ENCODE measurements around the gene CYP2F1. TPM values are rescaled to one million over a fixed set of nuclear protein-coding genes. Genes with fewer than 3 reads are reported as not detected.
A peak's percentile ranks its signal among the peaks of the same experiment; 100 is the strongest.
"Not testable (repeated sequence)": the region's sequence is repeated elsewhere in the genome, so short reads cannot be mapped to it uniquely, and the experiment has no call there.

Gene CYP2F1
- polyA plus RNA-seq, 3 donors, result not detected

DNA sequence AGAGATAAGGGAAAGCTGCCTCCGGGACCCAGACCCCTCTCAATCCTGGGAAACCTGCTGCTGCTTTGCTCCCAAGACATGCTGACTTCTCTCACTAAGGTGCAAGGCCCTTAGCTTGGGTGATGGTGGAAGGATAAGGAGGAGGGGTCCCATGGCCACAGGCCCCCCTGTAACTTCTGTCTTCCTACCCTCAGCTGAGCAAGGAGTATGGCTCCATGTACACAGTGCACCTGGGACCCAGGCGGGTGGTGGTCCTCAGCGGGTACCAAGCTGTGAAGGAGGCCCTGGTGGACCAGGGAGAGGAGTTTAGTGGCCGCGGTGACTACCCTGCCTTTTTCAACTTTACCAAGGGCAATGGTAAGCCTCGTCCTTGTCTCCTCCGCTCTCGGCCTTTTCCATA lies 2.0 kb downstream of the CYP2F1 start:
- no peak overlapping the region for H3K27ac Mint-ChIP-seq
- no peak for TF ChIP-seq CTCF (IDR thresholded peaks at IDR 0.05)
- peaks cover 3 to 4% of the 10 kb centered on the region in 2 donors for H3K4me1 ChIP-seq (ENCODE audit: control insufficient read depth in 1 of 2, insufficient read depth in 2 of 2, low read length in 2 of 2)

DNA sequence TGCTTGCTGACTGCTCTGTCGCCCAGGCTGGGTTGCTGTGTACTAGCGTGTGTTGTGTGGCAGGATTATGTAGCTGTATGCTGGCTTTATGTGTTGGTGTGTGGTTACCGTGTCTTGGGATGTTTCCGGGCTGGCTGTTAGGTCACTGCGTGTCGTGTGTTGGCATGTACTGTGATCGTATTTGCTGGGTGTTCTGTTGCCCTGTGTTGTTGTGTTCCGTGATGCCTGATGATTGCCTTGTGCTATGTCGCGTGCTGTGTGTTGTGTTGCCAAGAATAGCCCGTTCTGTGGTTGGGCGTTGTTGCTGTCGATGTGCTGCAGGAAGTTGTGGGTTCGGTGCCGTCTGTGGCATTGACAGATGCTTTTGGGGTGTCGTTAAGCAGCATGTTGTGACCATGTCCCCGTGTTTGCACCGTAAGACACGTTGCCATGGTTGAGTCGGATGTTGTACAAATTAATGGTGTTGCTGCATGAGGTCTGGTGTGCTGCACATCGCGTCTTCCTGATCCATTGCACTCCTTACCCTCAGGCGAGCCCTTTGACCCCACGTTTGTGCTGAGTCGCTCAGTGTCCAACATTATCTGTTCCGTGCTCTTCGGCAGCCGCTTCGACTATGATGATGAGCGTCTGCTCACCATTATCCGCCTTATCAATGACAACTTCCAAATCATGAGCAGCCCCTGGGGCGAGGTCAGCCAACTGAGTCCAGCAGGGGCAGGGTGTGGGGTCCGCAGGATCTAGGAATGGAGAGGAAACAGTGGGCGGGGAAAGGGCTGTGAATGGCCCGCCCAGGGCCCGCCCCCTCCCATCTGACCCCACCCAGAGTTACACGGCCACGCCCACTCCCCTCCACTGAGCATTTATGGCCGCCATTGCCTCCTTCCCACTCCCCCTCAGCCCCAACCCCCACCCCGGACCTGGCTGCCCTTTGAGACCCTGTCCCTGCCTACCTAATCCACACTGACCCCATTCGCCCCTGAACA lies 7.0 kb downstream of the CYP2F1 start:
- H4K20me1 ChIP-seq (ENCODE audit: insufficient read depth, low read length); H3K27ac ChIP-seq (ENCODE audit: low read depth in 1 of 2, low read length in 2 of 2); H3K36me3 ChIP-seq (replicated peaks in 1 of 2; ENCODE audit: control insufficient read depth in 1 of 2, insufficient read depth in 2 of 2, low read length in 2 of 2); H3K9me3 ChIP-seq (replicated peaks in 1 of 2; ENCODE audit: control insufficient read depth in 1 of 2, insufficient read depth in 1 of 2, low read length in 2 of 2); H3K4me3 ChIP-seq (replicated peaks in 1 of 3; ENCODE audit: low read depth in 2 of 3, low read length in 3 of 3); H3K9me3 Mint-ChIP-seq; H3K36me3 Mint-ChIP-seq; H3K4me1 ChIP-seq (ENCODE audit: control insufficient read depth in 1 of 2, insufficient read depth in 2 of 2, low read length in 2 of 2); intact Hi-C loops (cut with micrococcal nuclease); H3K27me3 ChIP-seq (ENCODE audit: control insufficient read depth in 2 of 2, insufficient read depth in 2 of 2, low read length in 2 of 2); H3K4me2 ChIP-seq (replicated peaks; ENCODE audit: extremely low read depth, low read length, poor library complexity, severe bottlenecking); H3K79me2 ChIP-seq (ENCODE audit: insufficient read depth, low read length): not testable (repeated sequence)
- H3K4me3 Mint-ChIP-seq, result peak overlapping the region in 1 of 2 donors; percentile 62
- peak; percentile 6 to 23 (median 23) for DNase-seq
- WGBS (ENCODE audit: insufficient coverage), result 27% methylated on average over 24 of the region's 41 CpGs
- H2AFZ ChIP-seq (ENCODE audit: insufficient read depth, low read depth, low read length, poor library complexity, severe bottlenecking), result peak overlapping the region; percentile 56
- H3K9ac ChIP-seq (ENCODE audit: insufficient read depth, low read length, poor library complexity, severe bottlenecking), result peak overlapping the region; percentile 1
- peaks cover 4 to 15% (median 6%) of the 10 kb centered on the region in 3 donors for H3K27me3 Mint-ChIP-seq (ENCODE audit: low read depth in 3 of 3)
- H3K4me1 Mint-ChIP-seq, result peaks cover 12% of the 10 kb centered on the region
- H3K27ac Mint-ChIP-seq, result peak overlapping the region in 2 of 7 donors; percentile 37 to 48

More for the DNA sequence above, 2.0 kb downstream of the CYP2F1 start:
- Histone ChIP-seq H3K79me2 (ENCODE audit: insufficient read depth, low read length) (no peaks in the 10 kb centered on the region), H3K9me3 (replicated peaks in 1 of 2; ENCODE audit: control insufficient read depth in 1 of 2, insufficient read depth in 1 of 2, low read length in 2 of 2) (no peaks in the 10 kb centered on the region), H3K4me3 (replicated peaks in 1 of 3; ENCODE audit: low read depth in 2 of 3, low read length in 3 of 3) (no peak overlapping the region), H3K27ac (ENCODE audit: low read depth in 1 of 2, low read length in 2 of 2) (no peak overlapping the region), H3K27me3 (ENCODE audit: control insufficient read depth in 2 of 2, insufficient read depth in 2 of 2, low read length in 2 of 2) (no peaks in the 10 kb centered on the region), H3K36me3 (replicated peaks in 1 of 2; ENCODE audit: control insufficient read depth in 1 of 2, insufficient read depth in 2 of 2, low read length in 2 of 2) (no peaks in the 10 kb centered on the region), H2AFZ (ENCODE audit: insufficient read depth, low read depth, low read length, poor library complexity, severe bottlenecking) (no peak overlapping the region), H3K9ac (ENCODE audit: insufficient read depth, low read length, poor library complexity, severe bottlenecking) (no peak overlapping the region), H4K20me1 (ENCODE audit: insufficient read depth, low read length) (no peaks in the 10 kb centered on the region), H3K4me2 (replicated peaks; ENCODE audit: extremely low read depth, low read length, poor library complexity, severe bottlenecking) (no peak overlapping the region)
- Mint-ChIP-seq H3K36me3 (no peaks in the 10 kb centered on the region), H3K4me1 (peaks cover 7% of the 10 kb centered on the region), H3K9me3 (no peaks in the 10 kb centered on the region), H3K4me3 (no peak overlapping the region), H3K27me3 (ENCODE audit: low read depth in 3 of 3) (peaks cover 7 to 11% (median 8%) of the 10 kb centered on the region in 3 donors)
- no peak for DNase-seq
- intact Hi-C loops (cut with micrococcal nuclease), result no loop called here
- no CpG with 5 or more reads among the region's 8 CpGs for WGBS (ENCODE audit: insufficient coverage)

GRCh38 chr19:41122846-41123245 lies 8.6 kb downstream of the CYP2F1 start:
- H3K4me2 ChIP-seq (replicated peaks; ENCODE audit: extremely low read depth, low read length, poor library complexity, severe bottlenecking); intact Hi-C loops (cut with micrococcal nuclease); H3K27me3 ChIP-seq (ENCODE audit: control insufficient read depth in 2 of 2, insufficient read depth in 2 of 2, low read length in 2 of 2); H3K9me3 ChIP-seq (replicated peaks in 1 of 2; ENCODE audit: control insufficient read depth in 1 of 2, insufficient read depth in 1 of 2, low read length in 2 of 2); H3K79me2 ChIP-seq (ENCODE audit: insufficient read depth, low read length); H3K4me1 ChIP-seq (ENCODE audit: control insufficient read depth in 1 of 2, insufficient read depth in 2 of 2, low read length in 2 of 2); H3K4me3 ChIP-seq (replicated peaks in 1 of 3; ENCODE audit: low read depth in 2 of 3, low read length in 3 of 3); H3K9ac ChIP-seq (ENCODE audit: insufficient read depth, low read length, poor library complexity, severe bottlenecking); H3K36me3 Mint-ChIP-seq; H3K4me3 Mint-ChIP-seq; H3K36me3 ChIP-seq (replicated peaks in 1 of 2; ENCODE audit: control insufficient read depth in 1 of 2, insufficient read depth in 2 of 2, low read length in 2 of 2); H2AFZ ChIP-seq (ENCODE audit: insufficient read depth, low read depth, low read length, poor library complexity, severe bottlenecking); H3K9me3 Mint-ChIP-seq; H4K20me1 ChIP-seq (ENCODE audit: insufficient read depth, low read length); H3K27ac ChIP-seq (ENCODE audit: low read depth in 1 of 2, low read length in 2 of 2); DNase-seq: not testable (repeated sequence)
- H3K4me1 Mint-ChIP-seq, result peaks cover 16% of the 10 kb centered on the region
- peak overlapping the region in 2 of 7 donors; percentile 22 to 85 for H3K27ac Mint-ChIP-seq
- peaks cover 9 to 14% (median 11%) of the 10 kb centered on the region in 3 donors for H3K27me3 Mint-ChIP-seq (ENCODE audit: low read depth in 3 of 3)
- 93% methylated on average over 7 of the region's 13 CpGs for WGBS (ENCODE audit: insufficient coverage)

Measured in CD14-positive monocyte (primary cell).